ENCODE data around the gene ATP13A5.

- TF ChIP-seq, protein P1, sequence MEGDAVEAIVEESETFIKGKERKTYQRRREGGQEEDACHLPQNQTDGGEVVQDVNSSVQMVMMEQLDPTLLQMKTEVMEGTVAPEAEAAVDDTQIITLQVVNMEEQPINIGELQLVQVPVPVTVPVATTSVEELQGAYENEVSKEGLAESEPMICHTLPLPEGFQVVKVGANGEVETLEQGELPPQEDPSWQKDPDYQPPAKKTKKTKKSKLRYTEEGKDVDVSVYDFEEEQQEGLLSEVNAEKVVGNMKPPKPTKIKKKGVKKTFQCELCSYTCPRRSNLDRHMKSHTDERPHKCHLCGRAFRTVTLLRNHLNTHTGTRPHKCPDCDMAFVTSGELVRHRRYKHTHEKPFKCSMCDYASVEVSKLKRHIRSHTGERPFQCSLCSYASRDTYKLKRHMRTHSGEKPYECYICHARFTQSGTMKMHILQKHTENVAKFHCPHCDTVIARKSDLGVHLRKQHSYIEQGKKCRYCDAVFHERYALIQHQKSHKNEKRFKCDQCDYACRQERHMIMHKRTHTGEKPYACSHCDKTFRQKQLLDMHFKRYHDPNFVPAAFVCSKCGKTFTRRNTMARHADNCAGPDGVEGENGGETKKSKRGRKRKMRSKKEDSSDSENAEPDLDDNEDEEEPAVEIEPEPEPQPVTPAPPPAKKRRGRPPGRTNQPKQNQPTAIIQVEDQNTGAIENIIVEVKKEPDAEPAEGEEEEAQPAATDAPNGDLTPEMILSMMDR (IDR thresholded peaks at IDR 0.05): no peak
- TF ChIP-seq POLR2AphosphoS5 (IDR thresholded peaks at IDR 0.05): no peak
- TF ChIP-seq POLR2A (IDR thresholded peaks at IDR 0.05): no peak
- no peak for TF ChIP-seq EP300 (IDR thresholded peaks at IDR 0.05)
Measured at GRCh38 chr3:193344486-193344885, 34.1 kb downstream of the ATP13A5 start.
